D341Med (cell line): Measurements from ENCODE around the gene MARCHF2.
A peak's percentile ranks its signal among the peaks of the same experiment; 100 is the strongest.
"Not testable (repeated sequence)": the region's sequence is repeated elsewhere in the genome, so short reads cannot be mapped to it uniquely, and the experiment has no call there.

ENCODE experiments used
- DNase-seq: peaks from one replicate; pipeline ENCODE4 v3.0.0; 2012; ENCODE audit warnings: low spot score

MARCHF2 gene

DNA sequence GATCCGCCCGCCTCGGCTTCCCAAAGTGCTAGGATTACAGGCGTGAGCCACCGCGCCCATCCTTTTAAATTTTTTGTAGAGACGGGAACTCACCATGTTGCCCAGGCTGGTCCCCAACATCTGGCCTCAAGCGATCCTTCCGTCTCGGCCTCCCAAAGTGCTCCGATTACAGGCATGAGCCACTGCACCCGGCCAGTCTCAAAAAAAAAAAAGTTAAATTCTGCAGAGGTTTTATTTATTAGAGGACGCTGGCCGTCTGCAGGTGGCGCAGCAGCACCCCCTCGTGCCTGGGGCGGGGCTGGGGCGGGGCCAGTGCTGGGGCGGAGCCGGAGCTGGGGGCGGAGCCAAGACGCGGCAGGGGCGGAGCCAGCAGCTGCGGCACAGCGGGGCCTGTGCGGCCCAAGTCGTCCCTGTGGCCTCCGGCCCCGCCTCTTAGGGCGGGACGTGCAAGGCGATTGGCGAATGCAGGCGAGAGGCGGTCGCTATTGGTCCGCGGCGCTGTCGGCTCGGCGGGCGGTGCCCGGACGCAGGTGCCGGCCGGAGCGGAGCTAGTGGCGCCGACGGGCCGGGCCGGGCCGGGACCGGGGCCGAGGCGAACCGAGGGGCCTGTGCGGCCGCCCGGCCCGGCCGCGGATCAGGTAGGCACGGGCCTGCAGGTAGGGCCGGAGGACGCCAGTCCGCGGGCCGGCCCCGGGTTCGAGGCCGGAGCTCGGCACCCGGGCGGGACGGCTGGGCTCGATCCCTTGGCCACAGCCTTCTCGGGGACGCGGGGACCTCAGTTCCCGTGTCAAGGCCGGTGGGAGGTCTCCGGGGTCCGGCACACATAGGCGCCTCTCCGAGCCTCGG lies at the start of gene MARCHF2:
MARCHF2 (plus strand) TSS at position 523 of the 846 bp plus-strand sequence. CDS start 8,536 bp downstream, outside the sequence.
- peak; percentile 100 for DNase-seq

GRCh38 chr19:8363803-8364771 lies 49.0 kb upstream of the MARCHF2 start, which contains the start of gene ANGPTL4:
Gene ANGPTL4, plus strand, starts transcription at chr19:8364155. Its CDS starts 167 bp downstream, at chr19:8364322.
- DNase-seq, result peak; percentile 70

DNA sequence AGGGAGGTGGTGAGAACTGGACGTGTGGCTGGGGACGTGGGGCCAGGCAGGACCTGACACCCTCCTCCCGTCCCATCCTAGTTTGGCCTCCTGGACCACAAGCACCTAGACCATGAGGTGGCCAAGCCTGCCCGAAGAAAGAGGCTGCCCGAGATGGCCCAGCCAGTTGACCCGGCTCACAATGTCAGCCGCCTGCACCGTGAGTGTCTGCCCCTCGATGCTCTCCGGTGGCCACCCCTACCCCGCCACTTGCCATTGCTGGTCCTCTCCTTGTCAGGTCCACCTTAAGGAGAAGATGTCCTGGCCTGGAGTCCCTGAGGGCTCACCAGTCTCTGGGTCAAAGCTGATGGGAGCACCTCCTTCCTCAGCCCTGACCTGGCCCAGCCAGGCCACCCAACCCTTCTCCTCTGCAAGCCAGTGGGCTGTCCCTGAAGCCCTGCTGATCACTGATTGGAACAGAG lies 47.0 kb upstream of the MARCHF2 start:
- DNase-seq, result no peak

GRCh38 chr19:8366961-8367326 lies 46.2 kb upstream of the MARCHF2 start:
- DNase-seq, result no peak

DNA sequence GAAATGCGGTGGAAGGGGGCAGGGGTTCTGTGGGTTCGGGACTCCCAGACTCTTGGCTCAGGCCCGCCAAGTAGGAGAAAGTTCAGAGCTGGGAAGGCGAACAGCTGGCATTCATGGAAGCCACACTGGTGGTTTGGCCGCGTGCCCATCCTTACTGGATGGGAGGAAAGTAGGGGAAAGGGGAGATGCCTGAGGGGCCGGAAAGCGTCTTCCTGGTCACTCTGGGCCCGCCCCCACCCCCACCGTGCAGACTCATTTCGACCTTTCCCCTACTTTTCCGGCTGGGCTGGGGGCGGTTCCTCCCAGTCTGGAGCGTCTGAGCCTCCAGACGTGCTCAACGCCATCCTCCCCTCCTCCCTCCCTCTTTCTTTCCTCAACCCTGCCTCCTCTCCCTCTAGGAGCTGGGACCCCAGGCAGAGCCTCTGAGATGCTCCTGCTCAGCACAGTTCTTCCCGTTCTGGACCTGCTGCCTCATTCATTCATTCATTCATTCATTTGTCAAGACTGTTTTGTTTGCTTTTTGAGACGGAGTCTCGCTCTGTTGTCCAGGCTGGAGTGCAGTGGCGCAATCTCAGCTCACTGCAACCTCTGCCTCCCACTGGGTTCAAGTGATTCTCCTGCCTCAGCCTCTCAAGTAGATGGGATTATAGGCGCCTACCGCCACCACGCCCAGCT lies 45.6 kb upstream of the MARCHF2 start:
- peak; percentile 60 for DNase-seq

GRCh38 chr19:8370176-8371010 lies 42.7 kb upstream of the MARCHF2 start:
- no peak for DNase-seq

DNA sequence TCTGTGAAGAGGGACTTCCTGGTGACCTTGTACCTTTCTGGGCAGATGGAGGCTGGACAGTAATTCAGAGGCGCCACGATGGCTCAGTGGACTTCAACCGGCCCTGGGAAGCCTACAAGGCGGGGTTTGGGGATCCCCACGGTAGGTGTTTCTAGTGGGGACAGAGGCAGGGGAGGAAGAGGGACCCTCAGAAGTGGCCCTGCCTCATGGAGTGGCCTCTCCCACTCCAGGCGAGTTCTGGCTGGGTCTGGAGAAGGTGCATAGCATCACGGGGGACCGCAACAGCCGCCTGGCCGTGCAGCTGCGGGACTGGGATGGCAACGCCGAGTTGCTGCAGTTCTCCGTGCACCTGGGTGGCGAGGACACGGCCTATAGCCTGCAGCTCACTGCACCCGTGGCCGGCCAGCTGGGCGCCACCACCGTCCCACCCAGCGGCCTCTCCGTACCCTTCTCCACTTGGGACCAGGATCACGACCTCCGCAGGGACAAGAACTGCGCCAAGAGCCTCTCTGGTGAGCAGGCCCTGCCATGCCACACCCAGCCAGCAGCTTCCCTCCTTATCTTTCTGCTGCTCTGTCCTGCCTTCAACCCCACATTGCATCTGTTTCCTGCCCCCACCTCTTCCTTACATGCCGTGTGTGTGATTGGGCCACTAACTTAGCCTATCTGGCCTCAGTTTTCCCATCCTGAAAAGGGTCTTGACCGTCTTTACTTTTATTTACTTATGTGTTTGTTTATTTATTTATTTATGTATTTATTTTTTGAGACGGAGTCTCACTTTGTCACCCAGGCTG lies 41.9 kb upstream of the MARCHF2 start:
- DNase-seq, result peak; percentile 38

DNA sequence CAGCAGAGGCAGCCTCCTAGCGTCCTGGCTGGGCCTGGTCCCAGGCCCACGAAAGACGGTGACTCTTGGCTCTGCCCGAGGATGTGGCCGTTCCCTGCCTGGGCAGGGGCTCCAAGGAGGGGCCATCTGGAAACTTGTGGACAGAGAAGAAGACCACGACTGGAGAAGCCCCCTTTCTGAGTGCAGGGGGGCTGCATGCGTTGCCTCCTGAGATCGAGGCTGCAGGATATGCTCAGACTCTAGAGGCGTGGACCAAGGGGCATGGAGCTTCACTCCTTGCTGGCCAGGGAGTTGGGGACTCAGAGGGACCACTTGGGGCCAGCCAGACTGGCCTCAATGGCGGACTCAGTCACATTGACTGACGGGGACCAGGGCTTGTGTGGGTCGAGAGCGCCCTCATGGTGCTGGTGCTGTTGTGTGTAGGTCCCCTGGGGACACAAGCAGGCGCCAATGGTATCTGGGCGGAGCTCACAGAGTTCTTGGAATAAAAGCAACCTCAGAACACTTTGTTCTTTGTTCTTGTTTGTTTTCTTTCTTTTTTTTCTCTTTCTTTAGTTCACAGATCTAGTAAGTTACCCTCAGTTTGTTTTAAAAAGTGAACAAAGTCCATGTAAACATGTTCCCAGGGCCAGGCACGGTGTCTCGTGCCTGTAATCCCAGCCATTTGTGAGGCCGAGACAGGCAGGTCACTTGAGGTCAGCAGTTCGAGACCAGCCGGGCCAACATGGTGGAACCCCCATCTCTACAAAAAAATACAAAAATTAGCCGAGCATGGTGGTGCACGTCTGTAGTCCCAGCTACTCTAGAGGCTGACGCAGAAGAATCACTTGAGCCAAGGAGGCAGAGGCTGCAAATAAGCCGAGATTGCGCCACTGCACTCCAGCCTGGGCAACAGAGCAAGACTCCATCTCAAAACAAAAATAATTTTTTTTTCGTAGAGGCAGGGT lies 39.0 kb upstream of the MARCHF2 start:
- peak; percentile 9 for DNase-seq

GRCh38 chr19:8375766-8376165 lies 37.3 kb upstream of the MARCHF2 start:
- not testable (repeated sequence) for DNase-seq

DNA sequence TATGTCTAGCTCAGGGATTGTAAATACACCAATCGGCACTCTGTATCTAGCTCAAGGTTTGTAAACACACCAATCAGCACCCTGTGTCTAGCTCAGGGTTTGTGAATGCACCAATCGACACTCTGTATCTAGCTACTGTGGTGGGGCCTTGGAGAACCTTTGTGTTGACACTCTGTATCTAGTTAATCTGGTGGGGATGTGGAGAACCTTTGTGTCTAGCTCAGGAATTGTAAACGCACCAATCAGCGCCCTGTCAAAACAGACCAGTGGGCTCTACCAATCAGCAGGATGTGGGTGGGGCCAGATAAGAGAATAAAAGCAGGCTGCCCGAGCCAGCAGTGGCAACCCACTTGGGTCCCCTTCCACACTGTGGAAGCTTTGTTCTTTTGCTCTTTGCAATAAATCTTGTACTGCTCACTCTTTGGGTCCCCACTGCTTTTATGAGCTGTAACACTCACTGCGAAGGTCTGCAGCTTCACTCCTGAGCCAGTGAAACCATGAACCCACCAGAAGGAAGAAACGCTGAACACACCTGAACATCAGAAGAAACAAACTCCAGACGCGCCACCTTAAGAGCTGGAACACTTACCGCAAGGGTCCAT lies 36.6 kb upstream of the MARCHF2 start:
- DNase-seq, result not testable (repeated sequence)

DNA sequence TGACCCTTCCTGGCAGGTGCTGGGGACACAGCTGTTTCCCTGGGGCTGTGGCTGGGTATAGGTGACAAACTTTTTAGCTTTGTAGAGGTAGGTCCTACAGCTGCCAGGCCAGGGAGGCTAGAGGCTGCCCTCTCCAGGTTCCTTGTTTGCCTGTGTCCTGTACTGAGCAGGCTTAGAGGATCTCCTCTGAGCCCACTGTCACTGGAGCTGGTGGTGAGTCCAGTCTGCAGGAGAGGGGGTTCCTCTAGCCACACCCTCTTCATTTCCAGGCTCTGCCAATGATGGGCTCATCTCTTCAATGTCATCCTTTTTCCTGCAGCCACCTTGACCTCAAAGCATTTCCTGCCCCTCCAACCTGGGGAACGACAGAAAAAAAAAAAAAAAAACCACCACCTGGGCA lies 35.5 kb upstream of the MARCHF2 start:
- peak; percentile 8 for DNase-seq

GRCh38 chr19:8379156-8379891 lies 33.8 kb upstream of the MARCHF2 start:
- DNase-seq, result not testable (repeated sequence)

DNA sequence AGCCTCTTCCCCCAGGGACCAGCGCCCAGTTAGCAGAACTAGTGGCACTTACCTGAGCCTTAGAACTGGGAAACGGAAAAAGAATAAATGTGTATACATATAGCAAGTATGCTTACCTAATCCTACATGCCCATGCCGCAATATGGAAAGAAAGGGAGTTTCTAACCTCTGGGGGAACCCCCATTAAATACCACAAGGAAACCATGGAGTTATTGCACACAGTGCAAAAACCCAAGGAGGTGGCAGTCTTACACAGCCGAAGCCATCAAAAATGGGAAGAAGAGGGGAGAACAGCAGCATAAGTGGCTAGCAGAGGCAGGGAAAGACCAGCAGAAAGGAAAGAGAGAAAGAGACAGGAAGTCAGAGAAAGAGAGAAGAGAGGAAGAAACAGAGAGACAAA lies 28.5 kb upstream of the MARCHF2 start:
- not testable (repeated sequence) for DNase-seq

- DNase-seq, result not testable (repeated sequence)
Observed at GRCh38 chr19:8385103-8385502, 28.0 kb upstream of the MARCHF2 start.

DNA sequence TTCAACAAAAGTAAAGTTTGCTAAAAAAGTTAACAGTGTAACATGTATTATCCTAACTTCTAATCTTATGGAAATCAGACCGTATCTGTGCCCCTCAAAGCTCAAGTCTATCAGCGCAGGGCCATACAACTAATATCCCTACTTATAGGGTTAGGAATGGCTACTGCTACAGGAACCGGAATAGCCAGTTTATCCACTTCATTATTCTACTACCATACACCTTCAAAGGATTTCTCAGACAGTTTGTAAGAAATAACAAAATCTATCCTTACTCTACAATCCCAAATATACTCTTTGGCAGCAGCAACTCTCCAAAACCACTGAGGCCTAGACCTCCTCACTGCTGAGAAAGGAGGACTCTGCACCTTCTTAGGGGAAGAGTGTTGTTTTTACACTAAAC lies 27.5 kb upstream of the MARCHF2 start:
- not testable (repeated sequence) for DNase-seq

DNA sequence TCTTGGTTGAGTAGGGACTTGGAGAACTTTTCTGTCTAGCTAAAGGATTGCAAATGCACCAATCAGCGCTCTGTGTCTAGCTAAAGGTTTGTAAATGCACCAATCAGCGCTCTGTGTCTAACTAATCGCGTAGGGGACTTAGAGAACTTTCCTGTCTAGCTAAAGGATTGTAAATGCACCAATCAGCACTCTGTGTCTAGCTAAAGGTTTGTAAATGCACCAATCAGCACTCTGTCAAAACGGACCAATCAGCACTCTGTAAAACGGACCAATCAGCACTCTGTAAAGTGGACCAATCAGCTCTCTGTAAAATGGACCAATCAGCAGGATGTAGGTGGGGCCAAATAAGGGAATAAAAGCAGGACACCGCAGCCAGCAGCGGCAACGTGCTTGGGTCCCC lies 26.7 kb upstream of the MARCHF2 start:
- DNase-seq, result not testable (repeated sequence)

DNA sequence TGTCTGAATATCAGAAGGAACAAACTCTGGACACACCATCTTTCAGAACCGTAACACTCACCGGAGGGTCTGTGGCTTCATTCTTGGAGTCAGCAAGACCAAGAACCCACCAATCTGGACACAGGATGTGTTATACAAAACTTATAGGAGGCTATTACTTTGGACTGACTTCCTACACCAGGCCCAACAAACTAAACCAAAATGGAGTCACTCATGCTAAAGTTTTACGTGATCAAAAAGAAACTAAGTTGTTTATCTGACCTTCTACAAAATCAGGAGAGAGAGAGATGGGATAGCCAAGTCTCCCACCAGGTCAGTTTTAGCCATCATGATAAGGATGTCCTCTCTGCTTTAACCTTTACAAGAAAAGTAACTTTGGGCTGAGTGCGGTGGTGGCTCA lies 26.1 kb upstream of the MARCHF2 start:
- DNase-seq, result no peak
